ENCODE data around the gene ZNF175. TPM values are rescaled to one million over a fixed set of nuclear protein-coding genes. Genes with fewer than 3 reads are reported as not detected.

The ZNF175 gene
- total and polyA plus RNA-seq, 8 donors = 9.4 to 22.1 (median 17.4) TPM

GRCh38 chr19:51587264-51588191 lies 16.4 kb downstream of the ZNF175 start:
- Histone ChIP-seq H3K36me3 (peaks cover 5 to 47% of the 10 kb centered on the region in 2 donors), H3K4me1 (peaks cover 0 to 3% of the 10 kb centered on the region in 2 donors), H3K27ac (no peak overlapping the region), H3K9me3 (peaks cover 0 to 25% of the 10 kb centered on the region in 2 donors), H3K4me3 (no peak overlapping the region), H3K27me3 (no peaks in the 10 kb centered on the region)
- intact Hi-C loops (cut with DNase I) = no loop called here
- no peak for ATAC-seq
- no peak for DNase-seq
- no peak for TF ChIP-seq CTCF (IDR thresholded peaks at IDR 0.05)

GRCh38 chr19:51589511-51589910 lies 18.4 kb downstream of the ZNF175 start:
- Histone ChIP-seq H3K27ac (no peak overlapping the region), H3K27me3 (no peaks in the 10 kb centered on the region), H3K4me3 (no peak overlapping the region), H3K4me1 (peaks cover 4 to 17% of the 10 kb centered on the region in 2 donors), H3K9me3 (peaks cover 0 to 25% of the 10 kb centered on the region in 2 donors), H3K36me3 (peaks cover 4 to 28% of the 10 kb centered on the region in 2 donors)
- no peak for DNase-seq
- no peak for ATAC-seq
- no peak for TF ChIP-seq CTCF (IDR thresholded peaks at IDR 0.05)
- intact Hi-C loops (cut with DNase I) = no loop called here

- intact Hi-C loops (cut with DNase I) = no loop called here
- peaks cover 4 to 26% of the 10 kb centered on the region in 2 donors for H3K4me1 ChIP-seq
- no peak for DNase-seq
- no peaks in the 10 kb centered on the region for H3K27me3 ChIP-seq
- H3K27ac ChIP-seq = no peak overlapping the region
- ATAC-seq = no peak
- no peak for TF ChIP-seq CTCF (IDR thresholded peaks at IDR 0.05)
- peaks cover 0 to 25% of the 10 kb centered on the region in 2 donors for H3K9me3 ChIP-seq
- H3K4me3 ChIP-seq = no peak overlapping the region
- H3K36me3 ChIP-seq = peaks cover 0 to 25% of the 10 kb centered on the region in 2 donors
Measured at GRCh38 chr19:51590441-51590840, 19.4 kb downstream of the ZNF175 start.

GRCh38 chr19:51592521-51592920 lies 21.4 kb downstream of the ZNF175 start:
- intact Hi-C loops (cut with DNase I) = no loop called here

More at GRCh38 chr19:51592521-51592920, 21.4 kb downstream of the ZNF175 start:
- no peak overlapping the region for H3K4me3 ChIP-seq
- H3K4me1 ChIP-seq = peaks cover 4 to 24% of the 10 kb centered on the region in 2 donors
- DNase-seq (no peak), ATAC-seq (no peak)
- H3K27me3 ChIP-seq = no peaks in the 10 kb centered on the region
- TF ChIP-seq CTCF (IDR thresholded peaks at IDR 0.05) = no peak
- H3K9me3 ChIP-seq = peaks cover 0 to 14% of the 10 kb centered on the region in 2 donors
- H3K36me3 ChIP-seq = peaks cover 0 to 5% of the 10 kb centered on the region in 2 donors
- no peak overlapping the region for H3K27ac ChIP-seq

All from left lung (tissue), 10 donors.